ENCODE data around the gene NDUFS2. TPM values are rescaled to one million over a fixed set of nuclear protein-coding genes. Genes with fewer than 3 reads are reported as not detected.

Gene NDUFS2
- total and polyA plus RNA-seq, 9 of the 15 experiments (the other 6 are each of a cell fraction or from before 2014, with no cell fraction given): 70.0 to 176 (median 141) TPM

- no peak for TF ChIP-seq TRIM25 (IDR thresholded peaks at IDR 0.05; ENCODE audit: borderline replicate concordance)
- no peak for TF ChIP-seq ZKSCAN1 (IDR thresholded peaks at IDR 0.05; ENCODE audit: low read depth, low read length)
- TF ChIP-seq CBFA2T3 (IDR thresholded peaks at IDR 0.05): peak; percentile 73
- no peak for TF ChIP-seq TARDBP (IDR thresholded peaks at IDR 0.05)
- TF ChIP-seq TCF7L2 (IDR thresholded peaks at IDR 0.05; ENCODE audit: low read depth, low read length): no peak
- no peak for TF ChIP-seq FOXM1 (IDR thresholded peaks at IDR 0.05; ENCODE audit: low read depth)
- no peak for TF ChIP-seq FOXM1 (CRISPR knock-in tag; IDR thresholded peaks at IDR 0.05; ENCODE audit: low read depth)
- 0 out of 2 replicates have a peak, but pooled peaks have one; percentile 73 for TF ChIP-seq ATF6 (CRISPR knock-in tag; IDR thresholded peaks at IDR 0.05)
- TF ChIP-seq SAFB2 (IDR thresholded peaks at IDR 0.05; ENCODE audit: borderline replicate concordance, low read depth, low read length, severe bottlenecking): no peak
- no peak for TF ChIP-seq ZNF766 (CRISPR knock-in tag; conservative IDR thresholded peaks at IDR 0.05)
- TF ChIP-seq REST (IDR thresholded peaks at IDR 0.05; ENCODE audit: borderline replicate concordance): no peak
- no peak for TF ChIP-seq REST (CRISPR knock-in tag; IDR thresholded peaks at IDR 0.05; ENCODE audit: low read depth)
- TF ChIP-seq GATAD2A (IDR thresholded peaks at IDR 0.05): no peak
- no peak for TF ChIP-seq E2F1 (CRISPR knock-in tag; IDR thresholded peaks at IDR 0.05)
- no peak for TF ChIP-seq ZNF184 (CRISPR knock-in tag; IDR thresholded peaks at IDR 0.05)
- no peak for TF ChIP-seq ZNF217 (CRISPR knock-in tag; IDR thresholded peaks at IDR 0.05)
- no peak for TF ChIP-seq CHD1 (IDR thresholded peaks at IDR 0.05; ENCODE audit: low read length)
These were observed 40.1 kb upstream of the NDUFS2 start (continued) for GRCh38 chr1:161162052-161162451.
